HUES48 (cell line): ENCODE measurements around the gene CHD8.

Source experiments
- H3K27ac ChIP-seq: one replicate; pipeline ENCODE4 v1.7.0; 2013; ENCODE audit warnings: low read depth, low read length, inconsistent platforms
- H3K27me3 ChIP-seq: 2 replicates; pipeline ENCODE4 v1.6.1; 2013; ENCODE audit warnings: mild to moderate bottlenecking, low read length; ENCODE audit not compliant: control insufficient read depth, insufficient read depth
- H3K36me3 ChIP-seq: 2 replicates; pipeline ENCODE4 v1.6.1; 2013; ENCODE audit warnings: low read length; ENCODE audit not compliant: control insufficient read depth, insufficient read depth
- H3K4me1 ChIP-seq: 2 replicates; pipeline ENCODE4 v1.6.1; 2013; ENCODE audit warnings: mild to moderate bottlenecking, low read length; ENCODE audit not compliant: control insufficient read depth, insufficient read depth
- H3K4me3 ChIP-seq: 2 replicates; pipeline ENCODE4 v1.5.1; 2013; ENCODE audit warnings: mild to moderate bottlenecking, low read depth, low read length
- H3K9ac ChIP-seq: 2 replicates; pipeline ENCODE4 v1.6.1; 2013; ENCODE audit warnings: mild to moderate bottlenecking, low read depth, low read length, moderate library complexity
- H3K9me3 ChIP-seq: 2 replicates; pipeline ENCODE4 v1.6.1; 2013; ENCODE audit warnings: low read length; ENCODE audit not compliant: control insufficient read depth, insufficient read depth

Gene CHD8

GRCh38 chr14:21455912-21456667, at the start of gene CHD8:
CHD8 (minus strand) TSS chr14:21456123; CDS start chr14:21431643, 24,480 bp downstream.
- H3K27ac ChIP-seq: peak within 1 kb of the TSS; percentile 98
- no peaks in the 10 kb centered on the region for H3K9me3 ChIP-seq
- peaks cover 38% of the 10 kb centered on the region for H3K36me3 ChIP-seq
- no peaks in the 10 kb centered on the region for H3K27me3 ChIP-seq
- H3K4me1 ChIP-seq: peaks cover 13% of the 10 kb centered on the region; the same call in 1 of the 2 replicates
- peak within 1 kb of the TSS; percentile 94 for H3K9ac ChIP-seq
- peak within 1 kb of the TSS; percentile 90 for H3K4me3 ChIP-seq

GRCh38 chr14:21505012-21505553, 49.2 kb upstream of the CHD8 start:
- Histone ChIP-seq H3K27me3 (no peaks in the 10 kb centered on the region), H3K9me3 (no peaks in the 10 kb centered on the region), H3K27ac (no peak overlapping the region), H3K9ac (no peak overlapping the region), H3K36me3 (peaks cover 79% of the 10 kb centered on the region), H3K4me3 (no peak overlapping the region), H3K4me1 (peaks cover 10% of the 10 kb centered on the region)

GRCh38 chr14:21503376-21503775, 47.5 kb upstream of the CHD8 start:
- Histone ChIP-seq H3K9me3 (no peaks in the 10 kb centered on the region), H3K9ac (no peak overlapping the region), H3K36me3 (peaks cover 85% of the 10 kb centered on the region), H3K27me3 (no peaks in the 10 kb centered on the region), H3K27ac (no peak overlapping the region), H3K4me3 (no peak overlapping the region), H3K4me1 (peaks cover 12% of the 10 kb centered on the region)

GRCh38 chr14:21501568-21501967, 45.6 kb upstream of the CHD8 start:
- Histone ChIP-seq H3K27ac (no peak overlapping the region), H3K9ac (no peak overlapping the region), H3K27me3 (no peaks in the 10 kb centered on the region), H3K4me3 (no peak overlapping the region), H3K9me3 (no peaks in the 10 kb centered on the region), H3K4me1 (peaks cover 13% of the 10 kb centered on the region), H3K36me3 (peaks cover 87% of the 10 kb centered on the region)

- Histone ChIP-seq H3K9me3 (no peaks in the 10 kb centered on the region), H3K36me3 (peaks cover 92% of the 10 kb centered on the region), H3K27me3 (no peaks in the 10 kb centered on the region), H3K27ac (peak overlapping the region; percentile 69), H3K9ac (no peak overlapping the region), H3K4me1 (peaks cover 17% of the 10 kb centered on the region), H3K4me3 (no peak overlapping the region)
Observed at GRCh38 chr14:21498540-21499526, 42.9 kb upstream of the CHD8 start.

GRCh38 chr14:21496453-21496852, 40.5 kb upstream of the CHD8 start:
- H3K27me3 ChIP-seq: no peaks in the 10 kb centered on the region
- no peak overlapping the region for H3K4me3 ChIP-seq
- no peak overlapping the region for H3K9ac ChIP-seq
- peaks cover 88% of the 10 kb centered on the region for H3K36me3 ChIP-seq
- no peaks in the 10 kb centered on the region for H3K9me3 ChIP-seq
- H3K4me1 ChIP-seq: peaks cover 17% of the 10 kb centered on the region
- H3K27ac ChIP-seq: no peak overlapping the region

- peaks cover 87% of the 10 kb centered on the region for H3K36me3 ChIP-seq
- H3K9ac ChIP-seq: no peak overlapping the region
- H3K27ac ChIP-seq: peak overlapping the region; percentile 52
- H3K4me1 ChIP-seq: peaks cover 17% of the 10 kb centered on the region
- H3K4me3 ChIP-seq: no peak overlapping the region
- H3K27me3 ChIP-seq: no peaks in the 10 kb centered on the region
- H3K9me3 ChIP-seq: no peaks in the 10 kb centered on the region
Observed at GRCh38 chr14:21494902-21495762, 39.2 kb upstream of the CHD8 start.

- no peak overlapping the region for H3K27ac ChIP-seq
Observed at GRCh38 chr14:21486640-21487087, 30.7 kb upstream of the CHD8 start.

GRCh38 chr14:21476925-21477681, 21.2 kb upstream of the CHD8 start, which contains the start of the genes RAB2B and TOX4:
RAB2B (minus strand) TSS chr14:21476959; CDS start chr14:21476872, 87 bp downstream.
TOX4 (plus strand) TSS chr14:21477195; CDS start chr14:21477279, 84 bp downstream.
- peaks cover 30% of the 10 kb centered on the region for H3K36me3 ChIP-seq
- H3K9ac ChIP-seq: peak within 1 kb of the TSS; percentile 60
- H3K9me3 ChIP-seq: no peaks in the 10 kb centered on the region
- peak within 1 kb of the TSS; percentile 100 for H3K4me3 ChIP-seq
- peaks cover 7% of the 10 kb centered on the region for H3K4me1 ChIP-seq
- H3K27ac ChIP-seq: peak within 1 kb of the TSS; percentile 91
- no peaks in the 10 kb centered on the region for H3K27me3 ChIP-seq

More at GRCh38 chr14:21486640-21487087, 30.7 kb upstream of the CHD8 start:
- H3K4me1 ChIP-seq: no peaks in the 10 kb centered on the region
- H3K9me3 ChIP-seq: no peaks in the 10 kb centered on the region
- H3K9ac ChIP-seq: no peak overlapping the region
- H3K36me3 ChIP-seq: peaks cover 43% of the 10 kb centered on the region
- no peaks in the 10 kb centered on the region for H3K27me3 ChIP-seq
- H3K4me3 ChIP-seq: no peak overlapping the region
